Pons (tissue), 1 donor: ENCODE results near the gene IQSEC2.

ENCODE experiments used
- DNase-seq: peaks from one replicate; pipeline ENCODE4 v3.0.0-alpha.2; 2016; ENCODE audit warnings: low spot score

Gene IQSEC2

GRCh38 chrX:53305219-53305995, 24.0 kb upstream of the IQSEC2 start:
- no peak for DNase-seq

GRCh38 chrX:53303195-53303594, 21.8 kb upstream of the IQSEC2 start:
- DNase-seq: no peak

- DNase-seq: no peak
These were observed 18.8 kb upstream of the IQSEC2 start for GRCh38 chrX:53300157-53300556.

- DNase-seq: no peak
These were observed 12.8 kb upstream of the IQSEC2 start for GRCh38 chrX:53294024-53294648.

GRCh38 chrX:53291596-53291995, 10.2 kb upstream of the IQSEC2 start:
- no peak for DNase-seq

- no peak for DNase-seq
These were observed 9.2 kb upstream of the IQSEC2 start for GRCh38 chrX:53290441-53291041.

GRCh38 chrX:53288189-53288588, 6.8 kb upstream of the IQSEC2 start:
- peak; percentile 52 for DNase-seq

- peak; percentile 76 for DNase-seq
These were observed 6.2 kb upstream of the IQSEC2 start for GRCh38 chrX:53287493-53288138.

- no peak for DNase-seq
These were observed 4.8 kb upstream of the IQSEC2 start for GRCh38 chrX:53286171-53286570.

GRCh38 chrX:53285591-53285990, 4.2 kb upstream of the IQSEC2 start:
- DNase-seq: no peak

- DNase-seq: peak; percentile 29
These were observed 3.5 kb upstream of the IQSEC2 start for GRCh38 chrX:53284684-53285447.

GRCh38 chrX:53283567-53283966, 2.2 kb upstream of the IQSEC2 start:
- no peak for DNase-seq

GRCh38 chrX:53283099-53283498, 1.7 kb upstream of the IQSEC2 start:
- DNase-seq: no peak

- DNase-seq: no peak
These were observed 745 bp upstream of the IQSEC2 start for GRCh38 chrX:53281963-53282695.

- DNase-seq: no peak
These were observed 758 bp downstream of the IQSEC2 start for GRCh38 chrX:53280331-53281320.

GRCh38 chrX:53279296-53280237, 1.8 kb downstream of the IQSEC2 start:
- no peak for DNase-seq

GRCh38 chrX:53272808-53273337, 8.5 kb downstream of the IQSEC2 start:
- DNase-seq: no peak

- DNase-seq: no peak
These were observed 11.8 kb downstream of the IQSEC2 start for GRCh38 chrX:53269536-53270107.
